ENCODE results near the gene KIRREL3. TPM values are rescaled to one million over a fixed set of nuclear protein-coding genes. Genes with fewer than 3 reads are reported as not detected.

The KIRREL3 gene
- polyA plus RNA-seq, 1 donor = 2.1 TPM

DNA sequence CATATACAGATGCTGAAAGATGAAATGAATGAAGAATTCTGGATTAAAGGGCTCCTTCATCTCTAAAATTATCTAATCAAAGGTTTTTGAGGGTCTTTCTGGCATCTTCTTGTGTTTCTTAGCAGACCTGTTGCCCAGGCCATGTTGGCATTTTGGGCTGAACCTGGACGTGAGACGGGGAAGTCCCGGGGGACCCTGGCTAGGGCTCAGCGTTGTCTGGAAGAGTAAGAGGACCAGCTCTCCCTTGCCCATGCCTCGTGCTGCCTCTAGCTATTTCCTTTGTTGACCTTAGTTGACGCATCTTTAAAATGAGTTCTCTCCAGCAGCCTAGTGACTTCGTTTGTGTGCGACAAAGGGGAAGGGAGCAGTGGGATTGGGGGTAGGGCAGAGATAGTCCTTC, 492.9 kb downstream of the KIRREL3 start:
- no peak for DNase-seq

DNA sequence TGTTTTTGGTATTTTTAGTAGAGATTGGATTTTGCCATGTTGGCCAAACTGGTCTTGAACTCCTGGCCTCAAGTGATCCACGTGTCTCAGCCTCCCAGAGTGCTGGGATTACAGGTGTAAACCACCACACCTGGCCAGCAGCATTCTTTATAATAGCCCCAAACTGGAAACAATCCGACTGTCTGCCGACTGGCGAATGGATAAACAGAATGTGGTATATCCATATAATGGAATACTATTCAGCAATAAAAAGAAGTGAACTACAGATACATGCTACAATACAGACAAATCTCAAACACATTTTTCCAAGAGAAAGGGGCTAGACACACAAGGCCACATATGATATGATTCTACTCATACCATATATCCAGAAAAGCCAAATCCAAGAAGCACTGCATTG, 493.8 kb downstream of the KIRREL3 start:
- DNase-seq = no peak

DNA sequence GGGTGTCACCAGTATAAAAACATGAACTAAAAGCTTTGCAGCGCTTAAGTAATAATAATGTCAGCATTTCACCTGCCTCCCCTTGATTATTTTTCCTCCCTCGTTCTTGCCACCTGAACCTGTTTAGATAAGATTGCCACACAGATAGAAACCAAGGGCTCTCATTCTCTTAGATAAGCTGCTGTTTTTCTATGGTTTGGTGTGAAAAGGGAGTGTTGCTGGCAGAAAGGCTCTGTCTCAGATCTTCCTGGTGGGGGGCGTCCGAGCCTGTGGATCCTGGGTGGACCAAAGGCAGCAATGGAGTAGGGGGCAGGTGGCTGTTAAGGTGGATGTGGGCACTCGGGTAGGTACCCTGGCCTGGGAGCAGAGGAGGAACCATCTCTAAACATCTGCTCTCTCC, 497.6 kb downstream of the KIRREL3 start:
- no peak for DNase-seq

DNA sequence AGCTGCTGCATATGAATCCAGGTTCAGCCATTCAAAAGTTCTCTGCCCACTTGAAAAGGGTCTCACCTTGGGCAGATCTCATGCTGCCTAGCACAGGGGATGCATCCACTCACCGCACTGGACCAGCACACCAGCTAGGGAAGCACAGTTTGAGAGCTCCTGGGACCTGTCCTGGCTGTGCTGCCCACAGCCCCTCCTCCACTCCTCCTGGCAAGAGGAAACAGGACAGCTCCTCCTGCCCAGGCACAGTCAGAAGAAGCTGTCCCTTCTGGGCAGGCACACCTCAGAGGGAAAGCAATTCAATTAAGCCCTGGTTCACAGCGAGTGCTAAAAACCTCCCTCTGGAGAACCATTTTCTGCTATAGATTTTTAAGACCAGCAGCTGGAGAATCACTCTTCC, 498.4 kb downstream of the KIRREL3 start:
- DNase-seq = no peak

DNA sequence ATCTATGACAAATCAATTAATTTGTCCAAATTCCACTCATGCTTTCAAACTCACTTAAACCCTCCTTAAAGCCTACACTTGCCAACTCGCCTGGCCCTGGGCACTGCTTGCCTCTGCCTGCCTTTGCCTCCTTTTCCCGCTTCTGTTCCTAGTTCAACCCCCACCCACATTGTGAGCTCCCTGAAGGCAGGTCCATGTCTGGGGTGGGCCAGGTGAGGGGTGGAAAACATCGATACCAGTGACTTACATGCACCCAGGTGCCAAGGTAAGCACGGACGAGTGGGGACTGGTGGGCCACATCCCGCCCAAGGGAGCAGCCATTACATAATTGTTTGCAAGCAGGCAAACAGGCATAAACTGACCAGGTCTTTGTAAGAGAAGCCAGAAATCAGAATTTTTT, 498.9 kb downstream of the KIRREL3 start:
- DNase-seq = no peak

DNA sequence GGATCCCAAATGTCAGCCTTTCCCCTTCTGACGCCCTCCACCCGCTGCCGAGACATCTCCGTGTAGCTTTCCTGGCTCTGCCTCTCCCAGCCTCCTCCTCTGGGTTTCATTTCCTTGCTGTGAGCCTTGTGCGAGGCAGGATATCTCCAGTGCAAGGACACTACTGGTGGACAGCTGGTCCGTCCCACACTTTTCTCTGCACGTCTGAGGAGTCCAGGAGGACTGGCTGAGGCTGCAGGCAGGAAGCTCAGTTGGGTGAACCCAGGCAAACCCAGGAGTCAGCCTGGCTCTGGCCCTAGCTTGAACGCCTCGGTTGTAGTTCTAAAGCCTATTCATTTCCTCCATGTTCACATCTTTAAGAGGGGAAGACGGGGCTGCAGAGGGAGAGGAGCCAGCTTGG, 499.6 kb downstream of the KIRREL3 start:
- no peak for DNase-seq

DNA sequence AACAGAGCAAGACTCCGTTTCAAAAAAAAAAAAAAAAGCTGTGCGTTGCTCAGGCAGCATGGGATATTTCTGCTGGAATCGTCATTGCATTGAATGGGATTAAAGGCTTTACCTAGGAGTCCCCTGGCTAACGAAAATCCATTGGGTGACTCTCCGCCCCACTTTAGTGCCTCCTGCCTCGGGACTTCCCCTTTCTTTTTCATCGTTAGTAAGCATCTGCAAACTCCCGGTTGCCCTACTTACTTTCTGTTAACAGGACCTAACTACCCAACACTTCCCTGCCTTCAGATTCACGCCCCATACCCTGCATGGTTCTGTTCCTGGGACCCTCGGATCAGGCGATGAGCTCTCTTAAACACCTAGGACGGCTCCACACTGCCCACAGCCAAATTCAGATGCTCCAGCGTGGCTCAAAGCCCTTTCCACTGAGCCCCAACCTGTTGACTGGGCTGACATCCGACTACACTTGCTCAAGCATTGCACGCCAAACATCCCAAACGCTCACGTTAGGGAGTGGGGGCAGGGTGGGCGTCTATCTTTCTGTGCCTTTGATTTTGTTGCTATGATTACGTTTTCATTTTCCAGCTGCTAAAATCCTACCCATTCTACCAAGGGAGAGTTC, 501.3 kb downstream of the KIRREL3 start:
- no peak for DNase-seq

DNA sequence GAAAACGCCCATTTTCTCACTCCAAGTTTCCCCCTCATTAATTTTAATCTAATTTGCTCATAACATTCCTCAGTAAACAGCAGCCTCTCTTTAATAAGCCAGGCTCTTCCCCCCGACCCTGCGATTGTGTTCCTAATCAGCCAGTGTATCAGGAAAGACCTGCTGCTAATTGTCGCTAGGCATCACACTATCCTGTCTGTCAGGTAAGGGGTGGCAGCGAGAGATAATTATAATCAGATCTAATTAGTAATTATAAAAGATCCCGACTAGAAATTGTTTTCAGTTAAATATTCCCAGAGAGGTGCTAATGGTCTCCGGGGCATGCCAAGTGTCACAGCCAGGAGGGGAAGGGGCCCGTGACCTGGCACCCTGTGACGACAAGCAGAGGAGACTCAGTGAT, 502.3 kb downstream of the KIRREL3 start:
- DNase-seq = no peak

DNA sequence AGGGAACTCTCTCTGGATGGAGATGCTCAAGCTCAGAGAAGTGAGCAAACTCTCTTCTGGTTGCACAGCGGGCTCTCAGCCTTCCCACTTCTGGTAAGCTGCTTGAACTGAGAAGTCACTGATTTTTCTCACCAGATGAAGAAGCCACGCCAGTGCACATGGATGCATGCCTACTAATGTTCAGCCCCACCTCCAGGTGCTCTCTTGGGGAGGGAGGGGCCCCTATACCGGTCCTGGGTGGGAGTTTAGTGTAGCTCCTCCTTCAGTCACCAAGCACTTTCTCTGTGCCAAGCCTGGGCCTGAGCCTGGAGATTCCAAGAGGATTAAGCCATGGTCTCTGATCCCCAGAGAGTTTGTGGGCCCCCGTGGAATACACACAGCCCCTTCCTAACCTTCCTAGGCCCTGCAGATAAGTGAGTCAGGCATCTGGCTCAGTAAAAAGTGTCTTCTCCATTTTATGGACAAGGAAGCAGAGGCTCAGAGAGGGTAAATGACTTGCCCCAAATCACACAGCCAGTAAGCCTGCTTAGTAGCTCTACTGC, 502.9 kb downstream of the KIRREL3 start:
- no peak for DNase-seq

DNA sequence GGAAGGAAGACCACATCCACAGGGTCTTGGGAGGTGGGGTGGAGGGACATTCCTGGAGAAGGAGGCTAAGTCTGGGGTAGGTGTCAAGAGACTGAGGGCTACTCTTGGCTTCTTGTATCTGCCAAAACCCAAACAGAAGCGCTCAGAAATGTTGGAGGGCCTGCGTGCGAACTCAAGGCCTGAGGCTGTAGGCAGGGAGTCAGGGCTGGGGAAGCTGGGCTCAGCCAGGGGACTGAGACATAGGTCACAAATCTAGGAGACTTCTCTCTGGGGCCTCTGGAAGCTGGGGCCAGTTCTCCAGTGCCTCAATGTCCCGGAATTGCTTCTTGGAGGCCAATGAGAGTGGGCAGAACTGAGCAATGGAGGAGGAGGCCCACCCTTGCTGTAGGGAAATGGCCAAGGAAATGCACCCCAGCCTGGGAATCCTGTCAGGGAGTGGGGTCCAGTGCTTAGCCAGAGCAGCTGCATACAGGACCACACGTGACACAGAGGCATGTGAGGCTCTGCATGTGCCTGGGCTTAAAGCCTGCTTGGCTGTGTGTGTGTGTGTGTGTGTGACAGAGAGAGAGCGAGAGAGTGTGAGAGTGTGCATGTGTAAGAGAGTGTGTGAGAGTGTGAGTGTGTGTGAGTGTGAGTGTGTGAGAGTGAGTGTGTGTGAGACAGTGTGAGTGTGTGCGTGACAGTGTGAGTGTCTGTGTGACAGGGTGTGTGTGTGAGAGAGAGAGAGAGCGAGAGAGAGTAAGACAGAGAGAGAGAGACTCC, 503.8 kb downstream of the KIRREL3 start:
- DNase-seq = no peak

DNA sequence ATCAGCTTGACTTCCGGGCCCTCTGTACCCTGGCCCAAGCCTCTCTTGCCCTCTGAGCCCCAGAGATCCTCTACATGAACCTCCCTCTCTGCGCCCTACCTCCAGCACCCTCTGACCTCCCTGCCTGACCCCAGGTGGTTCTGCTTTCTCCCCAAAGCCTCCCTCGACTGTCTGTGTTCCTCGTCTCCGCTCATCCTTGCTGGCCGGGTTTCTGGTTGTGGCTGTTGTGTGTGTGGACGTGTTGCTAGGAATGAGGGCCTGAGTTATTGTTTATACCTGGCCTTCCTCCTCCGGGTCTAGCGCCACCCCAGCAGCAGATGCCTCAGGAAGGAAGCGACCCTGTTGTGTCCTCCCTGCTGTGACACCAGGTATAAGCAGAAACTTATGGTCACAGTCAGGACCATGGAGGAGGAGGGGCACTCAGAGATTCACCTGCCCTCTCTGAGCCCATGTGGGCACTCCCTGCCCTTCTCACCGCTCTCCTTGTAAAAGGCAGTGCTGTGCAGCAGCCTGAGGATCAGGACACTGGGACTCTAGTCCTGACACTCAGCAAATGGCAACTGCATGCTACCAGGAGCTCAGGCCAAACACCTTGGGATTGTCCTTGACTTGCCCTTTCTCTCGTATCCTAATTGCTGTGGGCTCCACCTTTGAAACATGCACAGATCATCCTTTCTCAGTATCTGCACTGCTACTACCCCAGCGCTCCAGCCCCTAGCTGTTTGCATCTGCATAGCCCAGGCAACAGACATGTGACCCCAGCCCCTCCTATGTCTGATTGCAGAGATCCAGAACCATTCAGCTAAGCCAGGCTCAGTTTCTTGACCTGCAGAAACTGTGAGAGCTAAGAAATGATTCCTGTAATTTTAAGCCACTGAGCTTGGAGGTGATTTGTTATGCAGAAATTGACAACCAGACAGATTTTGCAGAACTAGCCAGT, 505.0 kb downstream of the KIRREL3 start:
- DNase-seq = no peak

DNA sequence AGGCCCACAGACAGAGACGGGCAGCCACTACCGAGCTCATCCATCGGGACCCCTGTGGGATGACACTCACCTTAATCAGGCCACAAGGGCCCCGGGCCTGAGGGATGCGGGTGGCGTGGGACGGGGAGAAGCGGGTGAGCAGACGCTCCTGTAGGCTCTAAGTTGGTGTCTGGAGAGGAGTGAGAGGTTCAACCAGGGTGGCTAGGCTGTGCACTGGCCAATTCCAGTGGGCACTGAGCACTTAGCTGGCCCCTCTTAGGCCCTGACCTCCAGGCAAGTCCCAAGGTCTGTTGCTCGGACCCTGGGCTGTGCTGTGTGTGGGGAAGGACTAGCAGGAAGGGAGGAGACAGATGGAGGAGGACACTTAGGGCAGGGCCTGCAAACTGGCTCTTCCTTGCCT, 505.7 kb downstream of the KIRREL3 start:
- DNase-seq = no peak

DNA sequence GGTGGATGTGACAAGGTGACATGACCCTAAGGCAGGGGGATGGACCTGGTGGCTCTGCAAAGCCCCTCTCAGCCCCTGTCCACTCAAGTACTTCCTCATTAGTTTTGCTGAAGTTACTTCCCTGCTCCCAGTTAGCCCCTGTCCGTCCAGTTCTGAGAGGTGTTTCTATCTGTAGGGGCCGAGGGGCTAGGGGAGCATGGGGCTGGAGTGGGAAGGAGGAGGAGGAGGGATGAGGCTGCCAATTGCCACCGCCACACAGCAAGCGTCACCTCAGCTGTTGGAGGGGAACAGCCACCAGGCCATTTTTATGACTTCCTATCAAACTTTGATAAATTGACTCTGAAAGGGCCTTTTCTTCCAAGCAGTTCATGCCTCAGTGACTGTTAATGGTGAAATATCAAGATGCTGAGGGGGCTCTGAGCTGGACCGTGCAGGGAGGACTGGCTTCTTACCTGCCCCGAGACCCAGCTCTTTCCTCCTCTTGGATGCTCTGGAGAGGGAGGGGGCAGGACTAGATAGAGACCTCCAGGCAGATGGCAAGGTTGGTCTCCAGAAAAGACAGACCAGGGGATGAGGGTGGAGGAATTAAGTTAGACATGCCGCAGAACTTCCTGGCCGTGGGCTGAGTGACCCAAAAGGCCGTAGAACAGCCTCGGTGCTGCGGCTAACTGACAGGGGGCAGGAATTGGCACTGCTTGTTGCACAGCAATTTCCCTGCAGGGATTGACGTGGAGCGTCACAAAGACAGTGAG, 508.1 kb downstream of the KIRREL3 start:
- DNase-seq = no peak

DNA sequence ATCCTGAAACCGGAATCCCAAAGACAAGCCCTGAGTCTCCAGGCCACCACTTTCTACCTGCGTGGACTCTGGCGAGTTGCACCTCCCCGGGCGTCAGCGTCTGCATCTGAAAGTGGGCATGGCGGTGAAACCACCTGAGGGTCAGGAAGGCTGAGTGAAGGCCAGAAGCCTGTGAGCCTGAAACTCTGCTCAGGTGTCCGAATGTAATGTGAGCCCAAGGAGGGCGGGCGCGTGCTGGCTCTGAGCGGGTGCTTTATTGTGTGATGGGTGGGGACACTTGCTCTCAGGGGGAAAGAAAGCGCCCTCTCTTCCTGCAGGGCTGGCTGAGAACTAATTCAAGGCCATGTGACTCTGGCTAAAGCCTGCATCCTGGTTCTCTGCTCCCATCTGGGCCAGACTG, 509.5 kb downstream of the KIRREL3 start:
- DNase-seq = peak; percentile 36

DNA sequence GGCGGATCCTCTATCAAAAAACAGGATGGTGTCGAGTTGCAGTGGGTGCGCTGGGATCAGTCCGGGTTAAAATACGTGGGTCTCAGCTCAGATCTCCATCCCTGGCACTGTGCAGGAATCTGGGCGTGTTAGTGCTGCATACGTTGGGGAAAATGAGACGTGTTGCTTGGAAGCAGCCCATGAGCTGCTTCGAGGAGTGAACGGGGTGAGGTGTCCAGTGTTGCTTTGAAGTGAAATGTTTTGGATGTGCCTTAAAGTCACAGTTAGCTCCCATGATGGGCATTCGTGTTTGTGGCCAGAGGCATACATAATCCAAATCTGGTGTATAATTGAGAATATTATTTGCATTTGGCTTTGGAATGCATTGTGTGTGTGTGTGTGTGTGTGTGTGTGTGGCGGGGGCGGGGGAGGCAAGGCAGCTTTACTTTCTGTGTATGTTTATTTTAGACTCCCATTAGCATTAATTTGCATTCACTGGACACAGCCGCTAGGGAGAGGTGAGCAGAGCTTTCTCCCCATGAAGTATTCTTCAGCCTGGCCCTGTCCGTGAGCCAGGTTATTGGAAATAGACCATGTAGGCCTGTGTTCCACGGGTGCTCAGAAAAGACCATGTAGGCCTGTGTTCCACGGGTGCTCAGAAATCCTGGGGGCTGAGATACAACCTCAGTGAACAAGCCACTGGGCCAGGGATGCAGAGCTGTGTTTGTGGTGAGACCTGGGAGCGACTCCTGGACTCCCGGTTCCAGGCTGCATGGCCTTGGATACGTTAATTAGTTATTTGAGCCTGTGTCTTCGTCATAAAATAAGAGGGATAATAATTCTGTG, 510.5 kb downstream of the KIRREL3 start:
- DNase-seq = peak; percentile 25

DNA sequence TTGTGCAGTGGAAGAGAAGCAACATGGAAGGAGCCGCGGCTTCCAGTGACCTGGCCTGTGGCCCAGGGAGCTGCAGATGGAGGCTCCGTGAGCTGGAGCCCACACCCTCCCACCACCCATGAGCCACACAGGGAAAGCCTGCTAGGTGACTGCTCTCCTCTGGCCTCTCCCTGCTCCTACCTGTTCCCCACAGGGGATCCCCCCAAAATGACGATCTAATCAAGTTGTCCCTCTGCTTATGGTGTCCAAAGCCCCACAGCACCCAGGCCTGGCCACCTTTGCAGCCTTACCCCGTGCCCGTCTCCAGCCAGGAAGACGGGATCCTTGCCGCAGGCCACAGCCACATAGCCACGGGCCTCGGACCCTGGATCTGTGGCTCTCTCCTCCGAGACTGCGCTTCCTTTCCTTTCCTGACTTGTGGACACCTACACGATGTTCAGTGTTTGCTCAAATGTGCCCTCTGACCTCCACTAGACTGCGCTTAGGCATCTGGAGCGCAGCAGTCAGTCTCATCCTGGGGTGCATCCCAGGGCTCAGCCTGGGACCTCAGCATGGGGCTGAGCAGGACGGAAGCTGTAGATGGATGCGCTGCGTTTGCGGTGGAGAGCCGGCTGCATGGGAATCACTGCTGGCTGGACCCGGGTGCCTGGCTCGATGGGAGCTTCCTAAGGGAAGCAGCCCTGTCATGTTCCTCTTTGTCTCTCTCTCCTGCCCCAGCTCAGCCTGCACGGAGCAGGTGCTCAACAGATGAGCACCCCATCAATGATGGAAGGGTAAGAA, 511.8 kb downstream of the KIRREL3 start:
- DNase-seq = no peak

DNA sequence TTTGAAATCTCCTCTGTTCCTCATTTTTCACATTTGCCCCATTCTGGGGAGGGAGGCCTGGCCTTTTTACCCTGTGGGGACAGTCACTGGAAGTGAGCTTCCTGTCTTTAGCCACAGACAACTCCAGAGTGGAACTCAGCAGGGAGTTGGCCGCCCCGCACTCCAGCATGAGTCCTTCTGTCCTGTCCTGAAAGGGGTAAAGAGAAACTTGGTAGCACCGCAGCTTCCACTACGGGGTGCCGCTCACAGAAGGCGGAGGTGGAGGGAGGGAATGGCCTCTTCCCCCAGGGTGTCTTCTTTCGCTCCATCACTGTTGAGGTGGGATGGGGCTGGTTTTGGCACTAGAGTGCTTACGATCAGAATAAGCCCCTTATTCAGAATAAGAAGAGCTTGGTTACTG, 512.9 kb downstream of the KIRREL3 start:
- no peak for DNase-seq

DNA sequence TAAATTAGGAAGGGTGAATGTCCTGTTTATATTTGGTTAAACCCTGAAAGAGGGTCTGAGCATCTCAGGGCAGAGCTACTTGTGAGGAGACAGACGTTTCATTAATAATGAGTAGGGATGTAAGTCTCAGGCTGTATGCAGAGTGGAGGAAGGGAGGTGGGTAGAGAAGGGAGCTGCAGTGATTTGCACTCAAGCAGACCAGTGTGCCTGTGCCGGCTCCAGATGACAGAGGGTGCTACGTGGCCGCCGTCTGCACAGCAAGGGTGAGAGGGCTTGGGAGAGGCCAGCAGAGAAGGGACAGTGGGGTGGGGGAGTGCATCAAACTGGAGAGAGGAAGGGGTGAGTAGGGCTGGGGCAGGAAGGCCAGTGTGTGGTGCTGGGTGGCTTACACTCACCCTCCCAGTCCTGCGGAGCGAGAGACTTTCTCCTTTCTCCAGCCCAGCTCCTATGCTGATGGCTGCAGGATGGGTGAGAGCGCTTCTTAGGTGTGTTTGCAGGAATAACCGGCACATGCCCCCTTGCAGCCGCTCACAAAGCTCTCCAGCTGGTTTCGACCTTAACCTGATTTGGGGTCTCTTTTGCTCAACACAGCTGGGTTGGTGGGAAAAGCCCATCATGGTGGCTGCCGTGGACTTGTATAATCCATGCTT, 514.5 kb downstream of the KIRREL3 start:
- DNase-seq = no peak

DNA sequence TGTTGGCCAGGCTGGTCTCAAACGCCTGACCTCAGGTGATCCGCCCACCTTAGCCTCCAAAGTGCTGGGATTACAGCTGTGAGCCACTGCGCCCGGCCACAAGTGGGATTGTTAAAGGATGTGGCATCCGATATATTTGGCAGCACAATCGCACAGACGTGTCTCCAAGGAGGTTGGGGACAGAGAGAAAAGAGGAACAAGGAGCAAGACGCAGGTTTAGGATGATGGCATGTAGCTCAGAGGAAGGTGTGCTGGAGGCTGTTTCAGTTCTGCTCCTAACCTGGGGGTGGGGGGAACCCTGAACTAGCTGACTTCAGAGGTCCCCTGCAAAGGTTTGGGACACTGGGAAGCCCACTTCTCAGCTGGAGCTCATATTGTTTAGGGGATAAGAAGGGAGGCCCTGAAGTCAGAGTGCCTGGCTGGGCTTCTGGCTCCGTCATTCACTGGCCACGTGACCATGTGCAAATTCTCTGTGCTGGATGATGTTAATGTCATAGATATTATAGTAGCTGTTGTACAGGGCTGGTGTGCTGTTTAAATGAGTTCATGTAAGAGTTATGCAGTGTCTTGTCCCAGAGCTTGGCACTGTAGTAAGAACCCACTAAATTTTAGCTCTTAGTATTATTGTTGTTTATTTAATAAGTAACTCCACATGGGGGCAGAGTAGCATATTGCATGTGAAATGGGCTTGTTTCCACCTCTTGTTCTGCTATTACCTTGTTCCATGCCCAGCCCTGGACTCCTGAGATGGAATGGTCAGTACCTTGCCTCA, 515.4 kb downstream of the KIRREL3 start:
- DNase-seq = no peak

Measured in left kidney (tissue), 2 donors.